GM18499 (cell line): ENCODE data around the gene SLC2A13.
"Not testable (repeated sequence)": the region's sequence is repeated elsewhere in the genome, so short reads cannot be mapped to it uniquely, and the experiment has no call there.

Source experiments
- ATAC-seq: cut with Tn5 transposase; IDR thresholded peaks from one replicate; pipeline ENCODE4 v1.9.1; 2021; ENCODE audit warnings: moderate number of reproducible peaks; ENCODE audit not compliant: insufficient read depth, unreplicated experiment

SLC2A13 gene

GRCh38 chr12:39830852-39831520, 274.9 kb downstream of the SLC2A13 start:
- no peak for ATAC-seq

- ATAC-seq = no peak
Observed at GRCh38 chr12:39830171-39830570, 275.7 kb downstream of the SLC2A13 start.

- ATAC-seq = no peak
Observed at GRCh38 chr12:39824505-39825212, 281.2 kb downstream of the SLC2A13 start.

- ATAC-seq = no peak
Observed at GRCh38 chr12:39816671-39817185, 289.2 kb downstream of the SLC2A13 start.

GRCh38 chr12:39815746-39816145, 290.1 kb downstream of the SLC2A13 start:
- no peak for ATAC-seq

- ATAC-seq = no peak
Observed at GRCh38 chr12:39814626-39815025, 291.3 kb downstream of the SLC2A13 start.

GRCh38 chr12:39813776-39814175, 292.1 kb downstream of the SLC2A13 start:
- no peak for ATAC-seq

GRCh38 chr12:39812456-39812855, 293.4 kb downstream of the SLC2A13 start:
- not testable (repeated sequence) for ATAC-seq

GRCh38 chr12:39807043-39807442, 298.8 kb downstream of the SLC2A13 start:
- ATAC-seq = no peak

GRCh38 chr12:39805651-39806050, 300.2 kb downstream of the SLC2A13 start:
- no peak for ATAC-seq

- no peak for ATAC-seq
Observed at GRCh38 chr12:39804898-39805297, 301.0 kb downstream of the SLC2A13 start.

GRCh38 chr12:39804479-39804878, 301.4 kb downstream of the SLC2A13 start:
- no peak for ATAC-seq

GRCh38 chr12:39803151-39803550, 302.7 kb downstream of the SLC2A13 start:
- ATAC-seq = no peak

- no peak for ATAC-seq
Observed at GRCh38 chr12:39798977-39799376, 306.9 kb downstream of the SLC2A13 start.

- ATAC-seq = no peak
Observed at GRCh38 chr12:39798429-39798828, 307.5 kb downstream of the SLC2A13 start.

- ATAC-seq = no peak
Observed at GRCh38 chr12:39795481-39795880, 310.4 kb downstream of the SLC2A13 start.

- no peak for ATAC-seq
Observed at GRCh38 chr12:39792938-39793337, 312.9 kb downstream of the SLC2A13 start.

- ATAC-seq = no peak
Observed at GRCh38 chr12:39788239-39788638, 317.6 kb downstream of the SLC2A13 start.

GRCh38 chr12:39785814-39786213, 320.1 kb downstream of the SLC2A13 start:
- ATAC-seq = not testable (repeated sequence)

- no peak for ATAC-seq
Observed at GRCh38 chr12:39782026-39782545, 323.8 kb downstream of the SLC2A13 start.

- no peak for ATAC-seq
Observed at GRCh38 chr12:39780913-39781446, 324.9 kb downstream of the SLC2A13 start.
